SJSA1 (cell line): Measurements from ENCODE around the gene MLF2. TPM values are rescaled to one million over a fixed set of nuclear protein-coding genes. Genes with fewer than 3 reads are reported as not detected.

Experiments used
- DNase-seq, 2 experiments: peaks; one replicate each; pipeline ENCODE4 v3.0.0-alpha.2; 2015 to 2020; ENCODE audit warnings: low spot score in 2 of 2, low read depth in 1 of 2
- H3K27ac ChIP-seq: fragments of 250-450 bp; sonication (Bioruptor Pico); 2 replicates; pipeline ENCODE4 v1.5.1; 2020; ENCODE audit warnings: mild to moderate bottlenecking, moderate library complexity
- H3K27me3 ChIP-seq: fragments of 250-450 bp; sonication (Bioruptor Pico); replicated peaks from 2 replicates; pipeline ENCODE4 v1.5.1; 2020; ENCODE audit warnings: mild to moderate bottlenecking, moderate library complexity
- H3K36me3 ChIP-seq: fragments of 250-450 bp; sonication (Bioruptor Pico); 2 replicates; pipeline ENCODE4 v1.5.1; 2020; ENCODE audit warnings: mild to moderate bottlenecking
- H3K4me1 ChIP-seq: fragments of 250-450 bp; sonication (Bioruptor Pico); replicated peaks from 2 replicates; pipeline ENCODE4 v1.6.1; 2021; ENCODE audit warnings: mild to moderate bottlenecking
- H3K4me3 ChIP-seq: fragments of 250-450 bp; sonication (Bioruptor Pico); 2 replicates; pipeline ENCODE4 v1.5.1; 2020; ENCODE audit warnings: mild to moderate bottlenecking
- H3K9me3 ChIP-seq: fragments of 250-450 bp; sonication (Bioruptor Pico); replicated peaks from 2 replicates; pipeline ENCODE4 v1.5.1; 2020; ENCODE audit warnings: mild to moderate bottlenecking
- total RNA-seq: library from RNA; depleted of rRNA; stranded (reverse); fragments of >200 nt; shearing (Covaris generic); gene quantifications from 2 replicates; pipeline ENCODE4 v1.2.3, GENCODE V29; 2014

The MLF2 gene
- total RNA-seq, 1 experiment from 2014 or later, result 243 TPM

DNA sequence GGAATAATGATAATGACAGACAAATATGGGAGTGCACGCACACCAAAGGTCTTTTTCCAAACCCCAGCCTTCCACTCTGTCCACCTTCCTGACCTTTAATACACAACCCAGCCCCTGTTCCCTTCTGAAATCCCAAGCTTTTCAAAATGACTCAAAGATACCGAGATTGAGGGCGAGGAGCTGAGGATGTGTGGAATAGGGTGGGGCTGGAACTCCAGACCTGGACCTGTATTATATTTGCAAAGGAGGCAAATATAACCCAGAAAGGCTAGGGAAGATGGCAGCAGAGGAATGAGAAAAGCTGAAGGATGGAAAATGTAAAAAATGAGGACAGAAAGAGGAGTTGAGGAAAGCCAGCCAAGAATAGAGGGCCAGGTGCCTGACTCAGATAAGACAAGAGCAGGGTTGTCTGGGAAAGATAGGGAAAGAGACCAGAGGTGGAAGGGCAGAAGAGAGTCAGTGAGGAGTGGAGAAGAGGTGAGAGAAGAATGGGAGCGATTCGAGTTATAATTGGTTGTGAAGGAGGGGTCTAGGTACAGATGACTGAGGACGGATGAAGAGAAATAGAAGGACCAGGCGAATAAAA is 12.2 kb upstream of the MLF2 start:
- peaks cover 49% of the 10 kb centered on the region for H3K4me1 ChIP-seq
- H3K36me3 ChIP-seq, result peaks cover 17% of the 10 kb centered on the region
- H3K9me3 ChIP-seq, result no peaks in the 10 kb centered on the region
- DNase-seq, result no peak
- peak overlapping the region; percentile 30 for H3K27ac ChIP-seq
- peak overlapping the region; percentile 87 for H3K4me3 ChIP-seq
- H3K27me3 ChIP-seq, result no peaks in the 10 kb centered on the region

DNA sequence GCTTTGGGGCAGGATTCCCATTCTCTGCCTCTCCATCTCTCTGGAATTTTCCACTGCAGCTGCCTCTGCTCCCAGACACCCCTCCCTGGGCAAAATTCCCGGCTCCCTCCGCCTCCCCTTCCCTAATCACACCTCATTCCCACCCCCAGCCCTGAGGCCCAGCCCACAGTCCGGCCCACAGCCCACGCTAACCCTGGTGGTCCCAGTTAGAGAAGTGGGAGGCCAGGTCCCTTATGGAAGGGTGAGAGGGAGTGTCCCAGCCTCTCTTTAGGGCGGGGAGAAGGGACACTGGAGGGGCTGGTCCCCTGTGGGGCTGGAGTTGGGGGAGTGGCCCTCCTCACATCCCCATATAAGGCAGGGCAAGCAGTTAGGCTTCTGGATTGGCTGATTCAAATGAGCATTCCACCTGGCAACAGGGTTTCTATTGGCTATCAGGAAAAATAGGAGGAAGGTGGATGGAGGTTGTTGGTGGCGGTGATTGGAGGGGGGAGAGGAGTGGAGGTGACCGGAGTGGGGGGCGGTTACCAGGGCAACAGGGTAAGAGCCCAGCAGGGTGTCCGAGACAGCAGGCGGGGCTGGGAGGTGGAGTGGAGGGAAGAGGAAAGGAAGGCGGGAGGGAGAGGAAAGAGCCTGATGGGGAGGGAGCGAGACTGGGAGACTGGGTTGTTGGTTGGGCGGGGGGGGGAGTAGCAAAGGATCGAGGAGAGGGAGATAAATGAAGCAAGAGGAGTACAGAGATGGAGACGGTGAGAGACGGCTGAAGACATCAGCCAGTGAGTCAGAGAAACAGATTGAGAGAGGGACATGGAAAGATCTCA is 11.3 kb upstream of the MLF2 start:
- DNase-seq, result peak; percentile 99 to 100
- Histone ChIP-seq H3K27ac (peak overlapping the region; percentile 45), H3K27me3 (no peaks in the 10 kb centered on the region), H3K9me3 (no peaks in the 10 kb centered on the region), H3K36me3 (peaks cover 7% of the 10 kb centered on the region), H3K4me3 (no peak overlapping the region), H3K4me1 (peaks cover 47% of the 10 kb centered on the region)

DNA sequence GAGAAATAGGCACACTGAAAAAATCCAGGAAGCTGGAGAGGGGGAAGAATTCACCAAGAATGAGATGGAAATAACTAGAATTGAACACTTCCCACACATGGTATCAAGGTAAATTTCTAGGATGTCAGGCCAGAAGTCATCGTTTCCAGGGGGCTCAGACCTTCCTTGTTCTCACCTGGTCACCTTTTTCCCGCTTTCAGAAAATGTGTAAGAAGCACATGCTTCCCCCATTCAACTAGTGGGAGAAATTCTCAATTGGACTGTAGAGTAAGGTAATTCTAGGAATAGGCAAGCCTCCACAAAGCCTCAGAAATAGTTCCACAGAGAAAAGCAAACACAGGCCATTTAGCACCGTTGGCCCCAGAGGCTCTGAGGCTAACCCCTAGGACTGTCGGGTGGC is 10.4 kb upstream of the MLF2 start:
- no peak for DNase-seq
- Histone ChIP-seq H3K9me3 (no peaks in the 10 kb centered on the region), H3K27me3 (no peaks in the 10 kb centered on the region), H3K27ac (peak overlapping the region; percentile 45), H3K4me1 (peaks cover 39% of the 10 kb centered on the region), H3K36me3 (peaks cover 2% of the 10 kb centered on the region), H3K4me3 (no peak overlapping the region)

DNA sequence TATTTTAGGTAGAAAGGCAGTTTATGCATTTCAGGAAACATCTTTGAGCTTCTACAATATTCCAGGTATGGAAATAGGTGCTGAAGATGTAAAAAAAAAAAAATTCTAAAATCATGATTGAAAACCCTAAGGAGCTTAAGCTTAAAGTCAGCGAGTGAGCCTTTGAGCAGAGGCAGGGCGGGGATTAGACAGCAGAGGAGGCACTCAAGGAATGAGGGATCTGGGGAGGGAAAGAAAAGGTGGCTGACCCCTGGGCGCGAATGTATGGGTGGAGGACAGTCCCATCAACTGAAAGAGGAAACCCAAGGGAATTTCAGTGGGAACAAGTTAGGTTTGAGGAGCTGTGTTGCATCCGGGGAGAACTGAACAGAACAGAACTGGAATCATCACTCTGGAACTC is 6.8 kb upstream of the MLF2 start:
- no peaks in the 10 kb centered on the region for H3K36me3 ChIP-seq
- no peaks in the 10 kb centered on the region for H3K9me3 ChIP-seq
- H3K27ac ChIP-seq, result no peak overlapping the region
- DNase-seq, result no peak
- no peaks in the 10 kb centered on the region for H3K27me3 ChIP-seq
- no peak overlapping the region for H3K4me3 ChIP-seq
- peaks cover 19% of the 10 kb centered on the region for H3K4me1 ChIP-seq

DNA sequence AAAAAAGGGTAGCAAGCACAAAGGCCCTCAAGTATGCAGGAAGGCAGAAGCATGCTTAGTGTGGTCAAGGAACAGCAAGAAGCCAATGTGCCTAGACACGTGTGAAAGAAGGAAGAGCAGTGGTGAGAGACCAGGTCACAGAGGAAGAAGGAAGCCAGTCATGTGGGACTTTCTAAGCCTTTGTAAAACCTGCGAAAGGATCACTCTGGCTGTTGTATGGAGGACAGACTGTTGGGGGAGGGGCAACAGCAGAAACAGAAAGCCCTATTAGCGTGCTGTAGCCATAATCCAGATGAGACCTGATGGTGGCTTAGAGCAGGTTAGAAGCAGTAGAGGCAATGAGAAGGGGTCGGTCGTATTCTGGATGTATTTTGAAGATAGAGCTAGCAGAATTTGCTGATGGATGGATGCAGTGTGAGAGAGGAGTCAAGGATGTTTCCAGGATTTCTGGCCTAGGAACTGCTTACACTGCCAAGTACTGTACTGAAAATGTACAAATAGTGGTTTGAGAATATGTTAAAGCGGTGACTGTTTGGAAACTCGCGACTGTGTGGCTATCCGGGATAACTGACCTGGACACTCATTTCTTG is 5.7 kb upstream of the MLF2 start:
- Histone ChIP-seq H3K27me3 (no peaks in the 10 kb centered on the region), H3K4me1 (peaks cover 13% of the 10 kb centered on the region), H3K27ac (no peak overlapping the region), H3K4me3 (no peak overlapping the region), H3K36me3 (no peaks in the 10 kb centered on the region), H3K9me3 (no peaks in the 10 kb centered on the region)
- DNase-seq, result no peak

- peaks cover 5% of the 10 kb centered on the region; the same call in 1 of the 2 replicates for H3K36me3 ChIP-seq
- no peak overlapping the region for H3K27ac ChIP-seq
- H3K4me3 ChIP-seq, result no peak overlapping the region
- H3K27me3 ChIP-seq, result no peaks in the 10 kb centered on the region
- no peaks in the 10 kb centered on the region for H3K9me3 ChIP-seq
- peaks cover 5% of the 10 kb centered on the region for H3K4me1 ChIP-seq
- DNase-seq, result no peak
Observed at GRCh38 chr12:6757028-6757690, 4.2 kb upstream of the MLF2 start.

GRCh38 chr12:6754411-6754810 is 1.5 kb upstream of the MLF2 start:
- Histone ChIP-seq H3K36me3 (peaks cover 32% of the 10 kb centered on the region), H3K4me1 (peaks cover 11% of the 10 kb centered on the region), H3K27me3 (no peaks in the 10 kb centered on the region), H3K9me3 (no peaks in the 10 kb centered on the region), H3K27ac (no peak overlapping the region), H3K4me3 (no peak overlapping the region)
- no peak for DNase-seq

DNA sequence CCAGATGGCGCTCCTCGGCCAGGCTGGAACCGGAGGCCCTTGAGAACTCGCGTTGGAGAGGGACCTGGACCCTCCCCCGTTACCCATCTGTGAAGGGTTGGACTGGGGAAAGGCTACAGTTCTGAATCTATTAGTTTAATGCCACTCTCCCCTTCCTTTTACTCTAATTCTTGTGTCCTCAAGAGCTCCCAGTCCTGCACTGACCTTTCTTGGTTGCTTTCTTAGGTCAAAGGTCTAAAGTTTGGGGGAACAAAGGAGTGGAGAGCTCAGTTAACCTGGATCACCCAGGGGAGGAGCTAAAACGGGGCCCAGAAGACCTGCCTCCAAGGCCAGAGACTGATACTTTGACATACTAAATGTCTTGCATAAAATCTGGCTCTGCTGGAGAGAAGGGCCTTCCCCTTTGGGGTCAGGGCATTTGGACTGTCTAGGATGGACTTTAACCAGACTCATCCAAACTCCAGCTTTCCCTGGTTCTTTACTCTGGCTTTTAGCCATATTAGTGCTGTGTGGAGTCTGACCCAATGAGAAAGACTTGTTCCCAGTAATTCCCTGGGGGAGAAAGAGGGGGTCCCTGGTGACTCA is 923 bp upstream of the MLF2 start:
- peaks cover 11% of the 10 kb centered on the region for H3K4me1 ChIP-seq
- H3K27ac ChIP-seq, result no peak overlapping the region
- peaks cover 38% of the 10 kb centered on the region for H3K36me3 ChIP-seq
- no peaks in the 10 kb centered on the region for H3K9me3 ChIP-seq
- H3K27me3 ChIP-seq, result no peaks in the 10 kb centered on the region
- no peak for DNase-seq
- peak overlapping the region; percentile 88; the same call in 1 of the 2 replicates for H3K4me3 ChIP-seq

DNA sequence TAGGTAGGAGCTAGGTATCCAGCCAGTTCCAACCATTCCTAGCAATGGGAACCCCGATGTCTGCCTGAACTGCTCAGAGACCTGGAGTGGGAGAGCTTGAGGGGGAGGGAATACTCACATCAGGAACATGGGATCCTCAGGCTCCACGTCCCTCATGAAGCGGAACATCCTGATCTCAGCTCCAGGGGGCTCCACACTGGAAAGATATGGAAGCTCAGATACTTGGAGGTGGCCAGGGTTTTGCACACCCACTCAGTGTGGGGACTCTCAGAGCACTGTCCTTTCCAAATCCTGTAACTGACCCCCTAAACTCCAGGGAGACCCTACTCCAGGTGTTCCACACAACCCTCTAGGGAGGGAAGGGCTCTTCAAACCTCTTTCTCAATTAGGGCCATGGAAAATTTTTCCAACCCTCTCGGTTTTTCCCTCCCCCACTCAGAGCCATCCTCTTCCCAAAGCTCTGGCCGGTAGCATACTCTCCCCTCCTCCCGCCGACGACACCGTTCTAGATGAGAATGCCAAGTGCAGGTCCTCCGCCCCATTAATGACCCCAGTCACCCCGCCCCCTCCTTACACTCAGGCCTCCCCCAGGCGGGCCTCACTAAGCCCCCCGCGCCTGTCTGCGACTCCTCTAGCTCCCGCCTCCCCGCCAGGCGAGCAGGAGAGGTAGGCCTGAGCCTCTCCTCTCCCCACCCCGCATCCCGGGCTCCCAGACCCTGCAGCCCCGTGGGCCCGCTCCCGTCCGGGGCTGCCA is 597 bp downstream of the MLF2 start:
- peak overlapping the region; percentile 83 for H3K27ac ChIP-seq
- no peaks in the 10 kb centered on the region for H3K27me3 ChIP-seq
- H3K4me1 ChIP-seq, result peaks cover 11% of the 10 kb centered on the region
- H3K9me3 ChIP-seq, result no peaks in the 10 kb centered on the region
- peaks cover 53% of the 10 kb centered on the region for H3K36me3 ChIP-seq
- peak overlapping the region; percentile 88 for H3K4me3 ChIP-seq
- peak; percentile 52 to 59 for DNase-seq

GRCh38 chr12:6751767-6752166 is 1.2 kb downstream of the MLF2 start:
- DNase-seq, result no peak
- Histone ChIP-seq H3K4me1 (peaks cover 11% of the 10 kb centered on the region), H3K4me3 (peak overlapping the region; percentile 88), H3K36me3 (peaks cover 59% of the 10 kb centered on the region), H3K9me3 (no peaks in the 10 kb centered on the region), H3K27me3 (no peaks in the 10 kb centered on the region), H3K27ac (no peak overlapping the region)

GRCh38 chr12:6750506-6750905 is 2.4 kb downstream of the MLF2 start:
- Histone ChIP-seq H3K4me1 (peaks cover 11% of the 10 kb centered on the region), H3K27me3 (no peaks in the 10 kb centered on the region), H3K4me3 (no peak overlapping the region), H3K27ac (no peak overlapping the region), H3K36me3 (peaks cover 71% of the 10 kb centered on the region), H3K9me3 (no peaks in the 10 kb centered on the region)
- DNase-seq, result no peak

- Histone ChIP-seq H3K36me3 (peaks cover 79% of the 10 kb centered on the region), H3K9me3 (no peaks in the 10 kb centered on the region), H3K27me3 (no peaks in the 10 kb centered on the region), H3K4me3 (no peak overlapping the region), H3K27ac (no peak overlapping the region), H3K4me1 (peaks cover 9% of the 10 kb centered on the region)
- DNase-seq, result no peak
Observed at GRCh38 chr12:6748761-6749160, 4.2 kb downstream of the MLF2 start.

DNA sequence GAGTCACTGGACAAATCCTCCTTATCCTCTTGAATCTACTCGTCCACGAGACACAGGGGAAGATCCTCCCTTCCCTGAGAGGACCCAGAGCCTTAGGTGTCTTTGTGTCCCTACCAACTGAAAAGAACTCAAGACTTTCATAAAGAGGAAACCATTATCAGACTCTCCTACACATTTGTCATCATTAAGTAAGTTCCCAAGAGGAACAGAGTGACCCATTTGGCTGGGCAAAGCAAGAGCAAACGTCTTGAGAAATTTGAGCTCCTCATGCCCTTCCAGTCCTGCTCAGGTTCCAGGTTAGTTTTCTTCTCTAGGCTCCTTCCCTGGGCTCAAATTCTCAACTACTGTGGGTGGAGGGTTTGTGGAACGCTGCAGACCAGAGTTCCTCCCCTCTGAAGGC is 5.7 kb downstream of the MLF2 start:
- Histone ChIP-seq H3K4me1 (peaks cover 7% of the 10 kb centered on the region), H3K9me3 (no peaks in the 10 kb centered on the region), H3K27ac (no peak overlapping the region), H3K4me3 (no peak overlapping the region), H3K27me3 (no peaks in the 10 kb centered on the region), H3K36me3 (peaks cover 75% of the 10 kb centered on the region)
- no peak for DNase-seq
